GM19023 (cell line): Measurements from ENCODE around the gene STX7.

ENCODE experiments used
- ATAC-seq: cut with Tn5 transposase; IDR thresholded peaks from one replicate; pipeline ENCODE4 v1.9.1; 2021; ENCODE audit warnings: mild to moderate bottlenecking, moderate library complexity; ENCODE audit not compliant: unreplicated experiment

The STX7 gene

DNA sequence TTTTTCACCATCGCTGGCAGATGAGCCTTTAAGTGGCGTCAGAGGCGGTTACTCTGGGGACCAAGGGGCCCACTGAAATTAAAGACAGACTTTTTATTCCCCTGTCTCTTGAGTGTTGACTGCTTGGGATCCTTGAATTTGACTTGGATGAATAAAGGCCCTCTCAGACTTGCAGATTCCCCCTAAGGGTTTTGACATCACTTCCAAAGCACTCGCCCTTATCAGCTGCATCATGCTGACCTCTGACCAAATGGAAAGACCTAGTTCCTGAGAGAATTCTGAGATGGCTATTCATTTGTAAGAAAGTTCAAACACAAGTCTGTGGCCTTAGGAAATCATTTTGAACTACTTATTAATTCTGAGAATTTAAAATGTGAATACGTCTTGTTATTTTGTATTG is 98.2 kb downstream of the STX7 start:
- no peak for ATAC-seq

DNA sequence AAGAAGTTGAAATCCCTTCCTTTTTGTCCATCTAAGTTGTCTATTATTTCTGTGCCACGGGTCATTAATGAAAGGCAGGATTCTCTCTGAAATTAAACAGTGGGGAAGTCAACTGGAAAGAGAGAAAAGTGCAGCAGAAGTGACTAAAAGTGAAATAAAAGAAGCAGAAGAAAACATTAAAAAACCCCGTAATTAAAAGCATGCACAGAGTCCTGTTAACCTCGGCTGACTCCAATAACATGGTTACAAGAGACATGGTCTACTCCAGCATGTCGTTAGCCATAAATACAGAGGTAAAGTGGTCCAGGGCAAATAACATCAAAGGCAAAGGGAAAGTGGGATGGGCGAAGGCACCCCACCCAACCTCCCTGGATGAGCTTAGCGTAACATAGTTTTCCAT is 98.6 kb downstream of the STX7 start:
- no peak for ATAC-seq

DNA sequence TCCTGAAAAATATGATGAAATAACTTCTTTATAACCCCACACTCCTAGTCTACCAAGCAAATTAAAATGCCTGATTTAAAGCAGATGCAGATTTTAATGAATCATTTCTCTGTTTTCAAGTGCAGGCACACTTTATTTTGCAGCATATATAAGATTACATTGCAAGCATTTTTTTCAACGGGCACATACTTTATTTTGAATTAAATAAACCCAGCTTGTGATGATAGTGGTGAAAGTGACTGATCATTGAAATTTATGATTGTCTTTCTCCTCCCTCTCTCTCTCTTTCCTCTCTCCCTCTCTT is 99.5 kb downstream of the STX7 start:
- ATAC-seq, result no peak

DNA sequence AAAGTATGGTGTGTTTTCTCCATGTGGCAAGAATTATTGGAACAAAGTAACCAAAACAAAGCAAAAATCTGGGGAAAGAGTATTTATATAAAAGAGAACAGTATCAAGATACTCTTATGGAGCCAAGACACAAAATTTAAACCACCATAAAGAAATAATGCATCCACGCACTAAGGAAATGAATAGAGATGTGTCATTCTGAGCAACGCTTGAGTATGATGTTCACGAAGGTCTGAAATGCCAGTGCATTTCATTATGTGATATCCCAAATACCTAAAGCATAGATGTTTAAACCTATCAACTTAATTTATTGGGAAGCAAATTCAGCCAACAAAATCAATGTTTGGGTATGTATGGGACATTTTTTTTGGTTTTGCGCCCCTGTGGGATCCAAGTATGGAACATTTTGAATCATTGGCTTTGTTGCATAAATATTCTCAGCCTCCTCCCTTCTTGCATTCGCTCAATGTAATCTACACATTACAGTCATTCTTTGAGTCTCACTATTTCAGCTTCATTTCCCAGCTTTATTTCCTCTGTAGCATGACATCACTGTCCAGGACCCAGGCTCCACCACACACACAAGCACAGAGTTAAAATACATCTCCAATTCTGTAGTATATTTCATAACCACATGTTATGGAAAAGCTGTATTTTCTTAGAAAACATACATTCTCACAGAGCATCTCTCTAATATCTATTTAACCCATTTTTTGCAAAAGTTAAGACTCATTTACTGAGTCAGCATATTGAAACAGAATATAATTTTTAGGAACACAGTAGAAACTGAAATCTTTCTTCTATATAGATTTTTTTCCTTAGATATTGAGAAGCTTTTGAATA is 100.0 kb downstream of the STX7 start:
- ATAC-seq, result no peak

DNA sequence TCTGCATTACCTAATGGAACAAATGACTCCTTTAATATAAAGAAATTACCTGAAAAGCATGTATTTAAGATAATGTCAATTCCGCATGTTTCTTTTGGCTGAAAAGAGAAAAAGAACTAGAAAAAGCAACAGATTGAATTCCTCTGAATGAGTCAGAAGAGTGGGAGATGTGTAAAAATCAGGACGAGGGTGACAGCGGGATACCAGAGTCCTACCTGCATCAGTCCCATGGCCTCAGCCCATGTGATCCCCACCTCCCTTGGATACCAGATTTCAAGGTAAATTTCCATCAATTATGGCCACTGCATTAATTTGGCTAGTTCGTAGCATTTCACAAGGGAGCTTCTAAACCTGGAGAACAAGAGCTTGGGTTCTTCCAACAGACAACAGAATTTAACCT is 101.6 kb downstream of the STX7 start:
- ATAC-seq, result no peak

DNA sequence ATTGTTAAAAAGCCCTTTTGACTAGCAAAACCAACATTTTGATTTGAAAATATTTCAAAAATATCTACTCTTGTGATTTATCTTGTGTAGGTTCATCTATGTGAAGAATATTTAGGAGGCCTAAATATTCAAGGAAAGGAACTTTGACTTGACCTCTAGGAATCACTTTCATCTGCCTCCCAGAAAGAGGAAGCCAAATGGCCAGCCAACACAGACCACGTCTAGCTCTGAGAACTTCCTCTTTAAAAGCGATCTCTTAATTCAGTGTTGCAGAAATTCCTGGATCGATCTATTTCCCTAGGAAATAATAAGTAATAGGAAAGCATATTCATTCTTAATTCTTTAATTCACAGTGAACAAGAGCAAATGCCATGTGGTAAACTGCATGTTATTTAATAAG is 102.1 kb downstream of the STX7 start:
- ATAC-seq, result no peak

DNA sequence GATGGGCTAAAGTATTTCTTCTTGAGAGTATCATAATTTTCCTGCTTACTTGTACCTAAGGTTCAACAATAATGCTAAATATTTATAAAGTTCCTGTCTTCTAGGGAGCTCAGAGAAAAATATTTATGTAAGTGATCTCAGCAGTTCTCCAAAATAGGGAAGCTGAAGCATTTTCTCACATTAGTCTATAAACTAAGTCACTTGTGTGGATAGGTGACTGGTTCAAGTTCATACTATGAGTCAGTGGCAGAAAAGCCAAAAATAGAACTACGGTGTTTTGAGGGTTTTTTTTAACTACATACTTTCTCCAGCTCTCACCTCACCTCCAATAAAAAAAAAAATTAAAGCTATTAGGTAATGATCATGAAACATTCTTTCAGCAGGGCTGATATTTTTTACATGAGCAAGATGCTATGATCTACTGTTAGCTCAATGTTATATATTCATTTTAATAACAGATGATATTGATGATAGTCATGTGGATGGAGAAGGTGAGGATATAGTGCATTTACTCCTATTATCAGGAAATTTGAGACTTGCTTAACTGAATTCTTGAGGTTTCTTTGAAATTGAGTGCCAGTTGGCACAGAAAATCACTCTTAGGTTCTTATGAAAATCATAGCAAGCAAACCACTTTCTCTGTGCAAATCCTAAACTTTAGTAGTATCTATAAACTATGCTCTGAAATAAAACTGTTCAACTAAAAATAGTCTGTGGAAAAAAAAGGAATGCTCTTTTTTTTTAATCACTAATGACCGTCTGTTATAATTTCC is 107.6 kb downstream of the STX7 start:
- ATAC-seq, result no peak

DNA sequence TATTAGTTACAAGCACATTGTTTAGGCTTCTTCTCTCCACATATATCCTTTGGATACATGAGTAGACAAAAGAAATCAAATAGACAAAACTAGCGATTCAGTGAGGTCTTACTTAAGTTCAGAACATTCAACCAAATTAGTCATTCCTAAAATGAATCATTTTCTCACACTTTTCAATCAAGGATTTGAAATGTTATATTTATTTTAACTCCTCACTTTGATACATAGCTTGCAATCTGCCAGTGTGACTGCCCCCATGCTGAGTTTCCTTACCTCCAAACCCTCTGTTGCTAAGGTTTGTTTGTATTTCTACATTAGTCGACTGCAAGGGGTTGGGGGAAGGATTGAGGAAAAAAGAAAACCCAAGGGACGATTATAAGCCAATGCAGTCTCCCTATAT is 108.2 kb downstream of the STX7 start:
- no peak for ATAC-seq

DNA sequence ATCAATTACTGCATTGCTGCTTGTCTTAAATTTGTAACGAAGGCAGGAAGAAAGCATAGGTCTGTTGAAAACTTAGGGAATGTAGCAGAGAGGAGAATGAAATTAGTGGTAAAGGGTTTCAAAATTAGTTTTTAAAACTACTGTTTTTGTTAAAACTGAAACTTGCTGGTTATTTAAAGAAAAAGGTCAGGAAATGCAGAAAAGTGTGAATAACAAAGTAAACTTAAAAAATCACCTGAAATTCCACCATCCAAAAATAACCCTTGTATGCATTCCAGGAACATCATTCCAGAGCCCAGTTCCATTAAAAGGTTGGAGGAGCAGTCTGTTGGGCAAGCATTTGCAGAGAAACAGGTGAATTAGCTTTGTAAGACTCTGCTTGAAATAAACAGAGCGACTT is 108.6 kb downstream of the STX7 start:
- ATAC-seq, result no peak

DNA sequence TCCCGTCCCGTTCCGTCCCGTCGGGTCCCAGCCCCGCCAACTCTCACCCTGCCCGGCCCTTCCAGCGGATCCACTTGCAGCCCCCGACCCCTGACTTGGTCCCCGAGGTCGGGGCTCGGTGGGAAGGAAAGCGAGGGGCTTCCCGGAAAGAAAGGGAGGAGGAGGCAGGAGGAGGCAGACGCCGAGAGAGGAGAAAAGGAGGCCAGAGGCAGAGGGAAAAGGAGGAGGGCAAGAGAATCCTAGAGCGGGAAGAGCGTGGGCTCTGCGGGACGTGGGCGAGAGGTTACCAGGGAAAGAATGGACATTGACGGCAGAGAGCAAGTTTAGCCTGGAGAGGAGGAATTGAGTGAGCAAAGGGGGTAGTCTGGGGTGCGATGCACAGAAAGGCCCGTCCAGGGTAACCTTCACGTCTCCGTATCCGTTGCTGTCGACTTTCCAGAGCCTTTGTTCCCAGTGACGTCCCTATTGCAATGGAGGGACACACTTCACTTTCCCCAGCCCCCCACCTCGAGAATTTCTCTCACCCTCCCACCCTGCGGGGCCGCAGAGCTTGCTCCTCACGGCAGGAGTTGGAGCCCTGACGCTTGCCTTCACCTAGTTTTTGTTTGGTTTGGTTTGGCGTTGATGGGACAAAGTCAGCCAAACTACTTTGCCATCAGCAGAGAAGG is 111.2 kb downstream of the STX7 start:
- ATAC-seq, result no peak

DNA sequence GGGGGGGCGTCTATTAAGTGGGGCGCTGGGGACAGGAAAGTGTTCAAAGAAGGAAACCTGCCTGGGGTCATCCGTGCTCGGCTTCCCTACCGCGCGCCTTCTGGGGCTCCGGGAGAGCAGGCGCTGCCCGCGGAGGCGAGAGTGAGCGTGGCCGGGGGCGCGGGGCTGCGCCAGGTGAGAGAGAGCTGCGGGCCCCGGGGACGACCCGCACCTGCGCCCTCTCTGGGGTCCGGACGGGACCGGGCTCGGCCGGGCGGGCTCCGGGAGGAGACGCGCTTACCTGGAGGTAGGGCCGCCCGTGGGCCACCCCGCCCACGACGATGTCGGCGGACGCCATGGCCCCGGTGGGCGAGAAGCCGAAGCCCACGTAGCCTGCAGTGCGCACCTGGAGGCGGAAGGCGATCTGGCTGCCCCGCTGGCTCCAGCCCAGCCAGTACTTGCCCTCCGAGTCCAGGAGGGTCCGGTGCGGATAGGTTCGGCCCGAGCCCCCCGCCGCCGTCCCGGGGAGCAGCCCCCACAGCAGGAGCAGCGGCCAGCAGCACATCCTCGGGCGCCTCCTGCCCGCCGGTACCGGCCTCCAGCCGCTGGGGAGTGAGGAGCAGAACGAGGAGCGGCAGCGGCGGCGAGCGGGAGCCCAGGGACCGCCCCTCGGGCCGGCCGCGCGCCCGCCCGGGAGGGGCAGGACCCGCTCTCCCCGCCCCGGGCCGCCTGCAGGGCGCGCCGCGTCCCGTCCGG is 111.9 kb downstream of the STX7 start, which contains the start of gene MOXD1:
TSS of gene MOXD1 (minus strand) at position 593 of the 735 bp plus-strand sequence. CDS start at position 544, 49 bp downstream.
- no peak for ATAC-seq

DNA sequence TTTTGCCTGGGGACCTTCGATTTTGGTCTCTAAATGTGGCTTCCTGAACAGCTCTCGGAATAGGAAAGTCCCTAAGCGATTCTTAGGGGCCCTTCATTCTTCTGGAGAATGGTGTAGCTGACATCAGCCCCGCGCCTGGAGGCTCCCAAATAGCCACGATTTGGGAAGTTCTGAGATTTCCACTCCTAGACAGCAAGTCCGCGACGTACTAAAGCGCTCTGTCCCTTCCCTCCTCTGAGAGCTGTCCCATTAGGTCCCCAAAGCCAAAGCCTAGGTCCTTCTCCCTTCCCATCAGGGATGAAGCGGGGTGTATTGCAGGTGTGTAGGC is 112.4 kb downstream of the STX7 start:
- no peak for ATAC-seq

DNA sequence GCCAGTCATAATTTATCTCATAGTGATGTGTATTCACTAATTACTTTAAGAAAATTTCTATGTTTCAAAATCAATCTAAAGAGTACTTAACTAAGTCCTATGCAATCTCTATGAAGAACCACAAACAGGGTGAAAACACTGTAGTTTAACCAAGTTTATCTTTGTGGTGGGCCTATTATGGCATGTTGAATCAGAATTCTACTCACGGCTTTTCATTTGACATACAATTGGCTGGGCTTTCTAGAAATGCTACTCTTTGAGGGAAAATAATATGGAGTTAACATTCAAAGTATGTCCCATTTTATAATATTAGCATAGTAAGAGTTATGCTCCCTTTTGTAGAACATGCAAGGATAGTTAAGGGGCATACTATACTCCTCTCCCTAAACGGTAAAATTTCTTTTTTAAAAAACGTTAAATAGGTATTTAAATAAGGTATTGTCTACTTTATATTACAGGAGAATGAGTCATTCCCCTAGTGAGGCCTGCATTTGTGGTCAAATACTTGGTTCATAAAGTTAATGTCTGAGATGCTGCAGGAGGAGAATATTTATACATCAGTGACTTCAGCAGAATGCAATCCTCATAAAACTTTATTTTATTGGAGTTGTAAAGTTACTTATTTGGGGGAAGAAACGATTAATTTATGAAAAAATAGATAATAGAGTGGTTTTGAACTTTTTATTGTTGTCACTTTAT is 113.4 kb downstream of the STX7 start:
- no peak for ATAC-seq
